HepG2 (cell line): Measurements from ENCODE around the gene PDZD8.

ENCODE experiments used
- ATF1 ChIP-seq: IDR thresholded peaks from 2 replicates; pipeline ENCODE4 v1.6.1; 2016; ENCODE audit warnings: mild to moderate bottlenecking, control low read depth
- CEBPB ChIP-seq: IDR thresholded peaks from 2 replicates; pipeline ENCODE4 v1.6.1; 2011; ENCODE audit warnings: low read depth, low read length, improper control_type of control experiment, borderline replicate concordance
- CTCF ChIP-seq: sonication (generic); formaldehyde crosslinking; IDR thresholded peaks from 2 replicates; pipeline ENCODE4 v1.5.0; 2020; ENCODE audit warnings: mild to moderate bottlenecking, missing genetic modification reagents, moderate library complexity
- EZH2 ChIP-seq: conservative IDR thresholded peaks from 2 replicates; pipeline ENCODE4 v1.6.1; 2012; ENCODE audit warnings: mild to moderate bottlenecking, low read depth, low read length, moderate library complexity
- NFRKB ChIP-seq: fragments of 450-650 bp; IDR thresholded peaks from 2 replicates; pipeline ENCODE4 v1.6.1; 2017
- POLR2AphosphoS5 ChIP-seq: IDR thresholded peaks from 2 replicates; pipeline ENCODE4 v1.6.1; 2012; ENCODE audit warnings: low read depth, low read length
- RFX5 ChIP-seq: IDR thresholded peaks from 2 replicates; pipeline ENCODE4 v1.6.1; 2011; ENCODE audit warnings: low read depth, low read length, improper control_type of control experiment
- RXRA ChIP-seq: sonication (generic); formaldehyde crosslinking; IDR thresholded peaks from 2 replicates; pipeline ENCODE4 v1.5.1; 2020; ENCODE audit warnings: missing genetic modification reagents
- SIN3B ChIP-seq: fragments of 150-350 bp; IDR thresholded peaks from 2 replicates; pipeline ENCODE4 v1.6.1; 2014; ENCODE audit warnings: low read length
- SMC3 ChIP-seq: IDR thresholded peaks from 2 replicates; pipeline ENCODE4 v1.6.1; 2011; ENCODE audit warnings: low read length, improper control_type of control experiment
- TRIM24 ChIP-seq: sonication (generic); formaldehyde crosslinking; IDR thresholded peaks from 2 replicates; pipeline ENCODE4 v1.8.0; 2022; ENCODE audit warnings: mild to moderate bottlenecking, missing genetic modification reagents
- XBP1 ChIP-seq: sonication (generic); formaldehyde crosslinking; IDR thresholded peaks from 2 replicates; pipeline ENCODE4 v1.5.0; 2020; ENCODE audit warnings: missing genetic modification reagents
- ZMYM3 ChIP-seq: sonication (generic); formaldehyde crosslinking; IDR thresholded peaks from 2 replicates; pipeline ENCODE4 v1.5.1; 2020; ENCODE audit warnings: mild to moderate bottlenecking, missing genetic modification reagents
- ZNF572 ChIP-seq: sonication (generic); formaldehyde crosslinking; IDR thresholded peaks from 2 replicates; pipeline ENCODE4 v1.5.1; 2020; ENCODE audit warnings: mild to moderate bottlenecking, missing genetic modification reagents

- TF ChIP-seq RXRA (CRISPR knock-in tag): no peak
- no peak for TF ChIP-seq ZMYM3 (CRISPR knock-in tag)
- no peak for TF ChIP-seq ZNF572 (CRISPR knock-in tag)
- no peak for TF ChIP-seq CTCF
- no peak for TF ChIP-seq POLR2AphosphoS5
- no peak for TF ChIP-seq SIN3B
- TF ChIP-seq NFRKB: no peak
- TF ChIP-seq SMC3: no peak
- TF ChIP-seq EZH2: no peak
- no peak for TF ChIP-seq TRIM24 (CRISPR knock-in tag)
- no peak for TF ChIP-seq RFX5
- no peak for TF ChIP-seq XBP1
- no peak for TF ChIP-seq CEBPB
- no peak for TF ChIP-seq ATF1 (CRISPR knock-in tag)
Measured at GRCh38 chr10:117365612-117366011, 9.6 kb downstream of the PDZD8 start.
